Right atrium auricular region (tissue), 2 donors: ENCODE data around the gene HIRIP3. TPM values are rescaled to one million over a fixed set of nuclear protein-coding genes. Genes with fewer than 3 reads are reported as not detected.

Experiments used
- DNase-seq: peaks from one replicate; pipeline ENCODE4 v3.0.0-alpha.2; 2019; ENCODE audit warnings: low spot score
- H3K27ac ChIP-seq, 2 donors: fragments of 200-600 bp; sonication (generic); 1 replicate in 1 of 2; 2 replicates in 1 of 2; pipeline ENCODE4 v1.5.1; 2016 to 2019
- H3K27me3 ChIP-seq, 2 donors: fragments of 200-600 bp; sonication (generic); one replicate each; pipeline versions ENCODE4 v1.5.1 to v1.6.0; 2017 to 2019
- H3K36me3 ChIP-seq: fragments of 200-600 bp; sonication (generic); one replicate; pipeline ENCODE4 v1.5.1; 2016
- H3K4me1 ChIP-seq, 2 donors: fragments of 200-600 bp; sonication (generic); one replicate each; pipeline versions ENCODE4 v1.5.1 to v1.6.0; 2017 to 2019
- H3K4me3 ChIP-seq, 2 donors: fragments of 200-600 bp; sonication (generic); 1 replicate in 1 of 2; 2 replicates in 1 of 2; pipeline ENCODE4 v1.5.1; 2017 to 2019; ENCODE audit warnings: mild to moderate bottlenecking in 1 of 2, moderate library complexity in 1 of 2
- H3K9me3 ChIP-seq, 2 donors: fragments of 200-600 bp; sonication (generic); one replicate each; pipeline ENCODE4 v1.5.1; 2019
- CTCF ChIP-seq, 2 donors: fragments of 200-600 bp; sonication (generic); IDR thresholded peaks; one replicate each; pipeline ENCODE4 v1.5.1; 2019; ENCODE audit warnings: antibody characterized with exemption in 2 of 2
- total RNA-seq, 2 donors: library from RNA; depleted of rRNA; stranded (reverse); fragments of >200 nt; gene quantifications; one replicate each; pipeline ENCODE4 v1.1.0, GENCODE V29; 2016

Gene HIRIP3
- total RNA-seq, 2 donors from 2014 or later = 10.3 to 11.4 TPM

GRCh38 chr16:29992344-29992967 lies 3.0 kb downstream of the HIRIP3 start:
- peaks cover 54% of the 10 kb centered on the region for H3K36me3 ChIP-seq
- TF ChIP-seq CTCF (IDR thresholded peaks at IDR 0.05) = no peak
- H3K9me3 ChIP-seq = no peaks in the 10 kb centered on the region
- peaks cover 0 to 24% of the 10 kb centered on the region in 2 donors for H3K4me1 ChIP-seq
- H3K27ac ChIP-seq = no peak overlapping the region
- no peaks in the 10 kb centered on the region for H3K27me3 ChIP-seq
- no peak overlapping the region for H3K4me3 ChIP-seq
- DNase-seq = no peak

- no peaks in the 10 kb centered on the region for H3K27me3 ChIP-seq
- no peak overlapping the region for H3K27ac ChIP-seq
- peaks cover 64% of the 10 kb centered on the region for H3K36me3 ChIP-seq
- H3K4me1 ChIP-seq = peaks cover 0 to 18% of the 10 kb centered on the region in 2 donors
- no peak overlapping the region for H3K4me3 ChIP-seq
- H3K9me3 ChIP-seq = no peaks in the 10 kb centered on the region
- TF ChIP-seq CTCF (IDR thresholded peaks at IDR 0.05) = no peak
- no peak for DNase-seq
Measured at GRCh38 chr16:29991571-29991904, 3.9 kb downstream of the HIRIP3 start.

- no peak for DNase-seq
- Histone ChIP-seq H3K4me1 (peaks cover 0 to 16% of the 10 kb centered on the region in 2 donors), H3K27me3 (no peaks in the 10 kb centered on the region), H3K36me3 (peaks cover 69% of the 10 kb centered on the region), H3K27ac (no peak overlapping the region), H3K4me3 (no peak overlapping the region), H3K9me3 (no peaks in the 10 kb centered on the region)
- no peak for TF ChIP-seq CTCF (IDR thresholded peaks at IDR 0.05)
Measured at GRCh38 chr16:29990883-29991570, 4.4 kb downstream of the HIRIP3 start.

GRCh38 chr16:29990034-29990433 lies 5.4 kb downstream of the HIRIP3 start:
- DNase-seq = no peak

GRCh38 chr16:29989111-29989858 lies 6.1 kb downstream of the HIRIP3 start:
- no peak for DNase-seq
- Histone ChIP-seq H3K4me1 (peaks cover 0 to 8% of the 10 kb centered on the region in 2 donors), H3K36me3 (peaks cover 86% of the 10 kb centered on the region), H3K4me3 (no peak overlapping the region), H3K9me3 (no peaks in the 10 kb centered on the region), H3K27me3 (no peaks in the 10 kb centered on the region), H3K27ac (no peak overlapping the region)
- no peak for TF ChIP-seq CTCF (IDR thresholded peaks at IDR 0.05)

More at GRCh38 chr16:29990034-29990433, 5.4 kb downstream of the HIRIP3 start:
- no peak overlapping the region for H3K27ac ChIP-seq
- no peaks in the 10 kb centered on the region for H3K27me3 ChIP-seq
- no peak for TF ChIP-seq CTCF (IDR thresholded peaks at IDR 0.05)
- H3K36me3 ChIP-seq = peaks cover 79% of the 10 kb centered on the region
- no peak overlapping the region for H3K4me3 ChIP-seq
- H3K4me1 ChIP-seq = peaks cover 0 to 16% of the 10 kb centered on the region in 2 donors
- no peaks in the 10 kb centered on the region for H3K9me3 ChIP-seq
